Measurements from ENCODE around the gene GTF2B.
"Not testable (repeated sequence)": the region's sequence is repeated elsewhere in the genome, so short reads cannot be mapped to it uniquely, and the experiment has no call there.

GTF2B gene

DNA sequence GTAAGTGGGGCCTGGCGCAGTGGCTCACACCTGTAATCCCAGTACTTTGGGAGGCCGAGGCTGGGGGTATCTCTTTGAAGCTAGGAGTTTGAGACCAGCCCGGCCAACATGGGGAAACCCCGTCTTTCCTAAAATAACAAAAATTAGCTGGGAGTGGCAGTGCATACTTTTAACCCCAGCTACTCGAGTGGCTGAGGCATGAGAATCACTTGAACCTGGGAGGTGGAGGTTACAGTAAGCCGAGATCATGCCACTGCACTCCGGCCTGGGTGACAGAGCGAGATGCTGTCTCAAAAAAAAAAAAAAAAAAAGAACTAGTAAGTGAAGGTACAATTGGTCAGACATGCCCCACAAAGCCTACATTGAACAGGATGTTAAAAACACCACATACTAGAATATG, 10.7 kb downstream of the GTF2B start:
- not testable (repeated sequence) for DNase-seq

- no peak for DNase-seq
Measured at GRCh38 chr1:88878731-88879130, 12.6 kb downstream of the GTF2B start.

GRCh38 chr1:88877911-88878310, 13.5 kb downstream of the GTF2B start:
- no peak for DNase-seq

DNA sequence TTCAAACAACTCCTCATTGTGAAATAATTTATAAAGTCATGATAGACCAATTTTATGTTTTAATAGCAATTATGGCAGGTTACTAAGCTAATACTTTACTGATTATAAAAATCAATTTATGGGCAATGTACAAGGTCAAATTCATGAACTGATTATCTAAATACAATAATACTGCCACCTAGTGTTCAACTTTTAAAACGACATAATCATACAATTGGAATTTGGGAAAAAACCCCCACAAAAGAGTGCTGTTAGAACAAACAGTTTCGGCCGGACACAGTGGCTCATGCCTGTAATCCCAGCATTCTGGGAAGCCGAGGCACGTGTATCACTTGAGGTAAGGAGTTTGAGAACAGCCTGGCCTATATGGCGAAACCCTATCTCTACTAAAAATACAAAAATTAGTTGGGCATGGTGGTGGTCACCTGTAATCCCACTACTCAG, 14.0 kb downstream of the GTF2B start:
- no peak for DNase-seq

DNA sequence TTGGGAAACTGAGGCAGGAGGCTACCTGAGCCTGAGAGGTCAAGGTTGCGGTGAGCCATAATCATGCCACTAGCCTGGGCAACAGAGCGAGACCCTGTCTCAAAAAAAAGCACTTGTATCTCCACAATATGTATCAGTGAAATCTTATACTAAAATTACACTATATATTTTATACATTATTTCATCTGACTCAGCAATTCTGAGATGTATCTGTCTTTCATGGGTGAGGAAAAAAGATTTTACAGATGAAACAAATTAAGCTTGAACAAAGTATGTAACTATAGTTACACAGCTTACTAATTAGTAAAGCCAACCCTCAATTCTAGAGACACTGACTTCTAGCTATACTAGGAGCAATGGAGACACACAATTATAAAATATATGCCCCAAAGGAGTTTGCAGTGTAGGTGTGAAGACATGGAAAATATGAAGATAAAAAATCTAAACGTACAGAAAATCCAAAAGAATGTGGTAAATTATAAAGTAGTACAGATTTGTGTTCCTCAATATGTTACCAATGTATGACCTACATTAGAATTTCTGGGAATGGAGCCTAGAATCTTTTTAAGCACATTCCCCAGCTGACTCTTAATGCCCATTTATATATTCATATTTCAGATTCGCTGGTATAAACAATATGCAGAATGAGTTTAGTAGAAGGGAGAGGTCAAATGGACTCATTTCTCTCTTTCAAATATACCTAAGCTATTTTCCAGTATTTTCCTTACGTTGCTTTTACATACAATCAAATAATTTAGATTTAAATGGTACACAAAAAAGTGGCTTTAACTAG, 14.6 kb downstream of the GTF2B start:
- no peak for DNase-seq

GRCh38 chr1:88875595-88875994, 15.8 kb downstream of the GTF2B start:
- no peak for DNase-seq

- DNase-seq, result no peak
Measured at GRCh38 chr1:88873737-88874349, 17.5 kb downstream of the GTF2B start.

GRCh38 chr1:88869644-88870043, 21.7 kb downstream of the GTF2B start:
- not testable (repeated sequence) for DNase-seq

- no peak for DNase-seq
Measured at GRCh38 chr1:88867743-88868521, 23.4 kb downstream of the GTF2B start.

- no peak for DNase-seq
Measured at GRCh38 chr1:88851303-88852063, 39.9 kb downstream of the GTF2B start.

- DNase-seq, result no peak
Measured at GRCh38 chr1:88847643-88848042, 43.7 kb downstream of the GTF2B start.

- no peak for DNase-seq
Measured at GRCh38 chr1:88825721-88826120, 65.6 kb downstream of the GTF2B start.

DNA sequence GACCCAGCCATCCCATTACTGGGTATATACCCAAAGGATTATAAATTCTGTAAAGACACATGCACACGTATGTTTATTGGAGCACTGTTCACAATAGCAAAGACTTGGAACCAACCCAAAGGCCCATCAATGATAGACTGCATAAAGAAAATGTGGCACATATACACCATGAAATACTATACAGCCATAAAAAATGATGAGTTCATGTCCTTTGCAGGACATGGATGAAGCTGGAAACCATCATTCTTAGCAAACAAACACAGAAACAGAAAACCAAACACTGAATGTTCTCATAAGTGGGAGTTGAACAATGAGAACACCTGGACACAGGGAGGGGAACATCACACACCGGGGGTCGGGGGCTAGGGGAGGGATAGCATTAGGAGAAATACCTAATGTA, 71.7 kb downstream of the GTF2B start:
- not testable (repeated sequence) for DNase-seq

DNA sequence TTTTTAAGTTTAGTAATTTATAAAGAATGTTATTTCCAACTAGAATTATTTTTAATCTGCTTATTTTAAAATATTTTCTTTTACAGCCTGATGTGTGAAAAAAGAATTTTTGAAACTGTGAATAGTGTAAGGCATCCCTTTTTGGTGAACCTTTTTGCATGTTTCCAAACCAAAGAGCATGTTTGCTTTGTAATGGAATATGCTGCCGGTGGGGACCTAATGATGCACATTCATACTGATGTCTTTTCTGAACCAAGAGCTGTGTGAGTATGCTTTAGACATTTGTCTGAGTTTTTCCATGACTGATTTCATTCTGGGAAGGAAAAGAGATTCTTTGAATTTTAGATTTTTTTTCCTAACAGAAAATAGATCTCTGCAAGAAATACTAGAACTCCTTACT, 77.9 kb downstream of the GTF2B start:
- DNase-seq, result no peak

GRCh38 chr1:88812366-88812765, 79.0 kb downstream of the GTF2B start:
- no peak for DNase-seq

DNA sequence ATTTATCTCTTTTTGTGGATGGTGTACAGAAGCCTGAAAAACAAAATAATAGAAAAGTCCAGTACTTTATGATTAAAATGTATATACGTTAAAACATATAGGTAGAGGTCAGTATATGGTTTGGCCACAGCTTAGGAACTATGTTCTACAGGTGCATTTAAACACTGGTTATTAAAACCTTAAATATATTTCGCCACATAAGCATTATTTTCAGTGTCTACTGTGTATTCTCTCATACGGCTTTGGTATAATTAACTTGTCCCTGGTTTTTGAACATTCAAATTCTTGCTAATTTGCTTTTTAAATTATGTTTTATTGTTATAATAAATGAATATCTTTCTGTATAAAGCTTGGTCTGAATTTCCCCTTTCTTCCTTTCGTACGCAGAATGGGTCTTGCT, 87.9 kb downstream of the GTF2B start:
- no peak for DNase-seq

DNA sequence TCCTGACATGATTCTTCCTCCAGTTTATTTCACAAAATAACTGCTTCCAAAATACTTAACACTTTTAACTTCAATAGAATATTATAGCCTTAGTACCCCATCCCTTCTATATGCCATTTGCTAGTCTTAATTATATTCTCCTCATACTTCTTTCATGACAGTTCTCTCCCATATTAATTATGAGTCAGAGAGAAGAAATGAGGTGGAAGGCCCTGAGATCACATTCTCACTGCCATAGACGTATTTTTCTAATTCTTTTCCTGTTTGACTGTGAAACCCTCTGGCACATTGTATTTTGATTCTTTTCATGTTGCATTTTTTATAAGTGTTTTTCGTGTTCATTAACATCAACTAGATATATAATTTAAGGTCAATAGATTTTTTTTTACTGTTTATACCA, 88.4 kb downstream of the GTF2B start:
- no peak for DNase-seq
